ENCODE measurements around the gene TRMT2A. TPM values are rescaled to one million over a fixed set of nuclear protein-coding genes. Genes with fewer than 3 reads are reported as not detected.
A peak's percentile ranks its signal among the peaks of the same experiment; 100 is the strongest.

Gene TRMT2A
- total and polyA plus RNA-seq, 8 donors: 39.3 to 60.4 (median 46.6) TPM

DNA sequence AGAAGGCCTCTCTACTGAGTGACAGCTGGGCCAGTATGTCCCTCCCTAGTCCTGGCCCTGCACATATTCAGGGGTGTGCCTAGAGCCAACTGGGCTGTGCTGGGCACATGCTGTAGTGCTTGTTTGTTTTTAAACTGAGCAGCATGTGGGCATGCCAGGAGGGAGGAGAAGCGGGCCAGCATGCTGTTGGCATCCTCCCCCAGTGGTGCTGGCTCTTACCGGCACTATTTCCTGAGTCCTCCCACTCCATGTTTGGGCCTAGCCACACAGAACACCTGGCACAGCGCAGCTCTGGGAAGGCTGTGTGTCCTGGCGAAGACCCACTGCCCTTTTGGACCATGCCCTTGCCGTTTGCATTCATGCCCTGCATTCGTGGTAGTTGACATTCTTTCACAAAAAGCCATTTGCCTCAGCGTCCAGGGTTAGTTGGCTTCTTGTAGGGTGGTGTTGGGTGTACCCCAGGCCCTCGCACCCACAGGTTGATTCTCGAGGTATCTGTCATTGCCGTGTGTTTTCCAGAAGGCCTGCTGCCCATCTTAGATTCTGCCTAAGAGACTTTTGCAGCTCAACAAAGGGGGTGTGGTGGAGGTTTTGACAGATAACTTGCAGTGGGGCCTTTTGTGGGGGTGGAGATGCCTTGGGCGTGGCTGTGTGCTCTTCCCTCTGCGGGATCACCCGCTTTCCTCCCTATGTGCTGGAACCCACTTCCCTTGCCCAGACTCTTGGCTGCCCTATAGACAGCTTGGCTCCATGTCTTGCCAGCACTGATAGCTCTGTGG is 23.4 kb downstream of the TRMT2A start:
- TF ChIP-seq, protein P1, sequence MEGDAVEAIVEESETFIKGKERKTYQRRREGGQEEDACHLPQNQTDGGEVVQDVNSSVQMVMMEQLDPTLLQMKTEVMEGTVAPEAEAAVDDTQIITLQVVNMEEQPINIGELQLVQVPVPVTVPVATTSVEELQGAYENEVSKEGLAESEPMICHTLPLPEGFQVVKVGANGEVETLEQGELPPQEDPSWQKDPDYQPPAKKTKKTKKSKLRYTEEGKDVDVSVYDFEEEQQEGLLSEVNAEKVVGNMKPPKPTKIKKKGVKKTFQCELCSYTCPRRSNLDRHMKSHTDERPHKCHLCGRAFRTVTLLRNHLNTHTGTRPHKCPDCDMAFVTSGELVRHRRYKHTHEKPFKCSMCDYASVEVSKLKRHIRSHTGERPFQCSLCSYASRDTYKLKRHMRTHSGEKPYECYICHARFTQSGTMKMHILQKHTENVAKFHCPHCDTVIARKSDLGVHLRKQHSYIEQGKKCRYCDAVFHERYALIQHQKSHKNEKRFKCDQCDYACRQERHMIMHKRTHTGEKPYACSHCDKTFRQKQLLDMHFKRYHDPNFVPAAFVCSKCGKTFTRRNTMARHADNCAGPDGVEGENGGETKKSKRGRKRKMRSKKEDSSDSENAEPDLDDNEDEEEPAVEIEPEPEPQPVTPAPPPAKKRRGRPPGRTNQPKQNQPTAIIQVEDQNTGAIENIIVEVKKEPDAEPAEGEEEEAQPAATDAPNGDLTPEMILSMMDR (IDR thresholded peaks at IDR 0.05): no peak
- Histone ChIP-seq H3K4me3 (no peak overlapping the region), H3K27ac (no peak overlapping the region), H3K27me3 (no peaks in the 10 kb centered on the region), H3K9me3 (no peaks in the 10 kb centered on the region), H3K36me3 (peaks cover 0 to 100% of the 10 kb centered on the region in 2 donors), H3K4me1 (no peaks in the 10 kb centered on the region)
- intact Hi-C loops (cut with DNase I): no loop called here
- DNase-seq (peak in 2 of 4 donors; percentile 12 to 27), ATAC-seq (no peak)

- H3K27ac ChIP-seq: no peak overlapping the region
- H3K4me3 ChIP-seq: no peak overlapping the region
- no peak for ATAC-seq
- no peaks in the 10 kb centered on the region for H3K4me1 ChIP-seq
- no peaks in the 10 kb centered on the region for H3K9me3 ChIP-seq
- no peaks in the 10 kb centered on the region for H3K27me3 ChIP-seq
- TF ChIP-seq, protein P1 (IDR thresholded peaks at IDR 0.05): no peak
- H3K36me3 ChIP-seq: peaks cover 0 to 100% of the 10 kb centered on the region in 2 donors
- peak in 1 of 4 donors; percentile 20 for DNase-seq
- intact Hi-C loops (cut with DNase I): no loop called here
Measured at GRCh38 chr22:20092477-20092854, 24.6 kb downstream of the TRMT2A start.

DNA sequence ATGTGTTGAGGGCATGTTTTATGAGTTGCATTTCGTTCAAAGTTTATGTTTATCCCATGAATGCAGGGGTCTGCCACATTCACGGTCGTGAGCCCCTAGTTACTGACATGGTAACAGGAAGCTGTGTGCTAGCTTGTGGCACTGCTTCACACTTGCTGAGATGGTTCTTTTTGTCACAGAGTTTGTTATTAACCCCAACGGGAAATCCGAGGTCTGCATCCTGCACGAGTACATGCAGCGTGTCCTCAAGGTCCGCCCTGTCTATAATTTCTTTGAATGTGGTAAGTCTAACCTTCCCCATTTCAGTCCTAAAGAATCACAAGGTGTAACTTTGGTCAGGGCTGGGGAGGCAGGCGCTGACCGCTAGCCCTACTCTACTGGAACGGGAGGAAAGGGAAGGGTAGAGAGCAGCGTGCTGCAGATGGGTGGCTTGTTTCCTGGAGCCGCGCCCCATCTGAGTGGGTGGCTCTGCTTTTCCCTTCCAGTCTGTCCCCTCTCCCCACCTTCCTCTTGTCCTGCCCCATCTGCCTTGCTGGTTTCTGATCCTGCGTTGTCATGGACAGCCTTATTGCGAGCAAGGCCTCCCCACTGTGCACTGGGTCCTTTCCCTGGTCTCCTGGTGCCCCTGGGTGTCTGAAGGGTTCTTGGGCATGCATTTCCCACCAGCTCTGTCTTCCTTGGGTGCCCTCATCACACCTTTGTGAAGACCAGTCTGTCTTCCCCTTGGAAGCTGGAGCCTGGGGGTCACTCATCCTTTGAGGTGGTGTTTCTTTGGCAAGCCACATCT is 25.1 kb downstream of the TRMT2A start:
- intact Hi-C loops (cut with DNase I): no loop called here
- H3K27me3 ChIP-seq: no peaks in the 10 kb centered on the region
- TF ChIP-seq, protein P1 (IDR thresholded peaks at IDR 0.05): no peak
- no peaks in the 10 kb centered on the region for H3K9me3 ChIP-seq
- H3K36me3 ChIP-seq: peaks cover 0 to 100% of the 10 kb centered on the region in 2 donors
- no peak overlapping the region for H3K27ac ChIP-seq
- DNase-seq (peak in 1 of 4 donors; percentile 27), ATAC-seq (no peak)
- H3K4me1 ChIP-seq: no peaks in the 10 kb centered on the region
- no peak overlapping the region for H3K4me3 ChIP-seq

DNA sequence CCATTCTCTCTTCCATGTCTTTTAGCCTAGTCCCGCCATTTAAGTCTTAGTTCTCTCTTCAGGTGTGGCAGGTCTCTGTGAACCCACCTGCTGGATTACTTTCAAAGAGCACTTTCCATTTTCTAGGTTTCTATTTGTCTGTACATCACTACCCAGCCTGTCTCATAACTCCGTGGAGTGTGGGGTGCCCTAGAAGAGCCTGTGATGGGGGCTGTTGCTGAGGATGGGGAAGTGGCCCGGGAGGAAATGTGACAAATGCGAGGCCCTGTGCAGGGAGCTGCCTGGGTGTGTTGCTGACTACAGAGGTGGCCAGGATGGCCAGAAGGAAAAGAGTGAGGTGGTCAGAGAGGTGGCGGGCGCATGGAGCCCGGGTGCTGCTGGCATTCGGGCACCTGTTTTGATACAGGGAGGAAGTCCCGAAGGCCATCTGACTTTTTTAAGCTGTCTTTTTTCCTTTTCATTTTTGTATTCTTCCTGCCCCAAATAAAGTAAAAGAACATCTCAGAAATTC is 26.2 kb downstream of the TRMT2A start:
- intact Hi-C loops (cut with DNase I): no loop called here
- Histone ChIP-seq H3K27ac (no peak overlapping the region), H3K36me3 (peaks cover 0 to 100% of the 10 kb centered on the region in 2 donors), H3K9me3 (no peaks in the 10 kb centered on the region), H3K4me1 (no peaks in the 10 kb centered on the region), H3K27me3 (no peaks in the 10 kb centered on the region), H3K4me3 (no peak overlapping the region)
- DNase-seq (peak in 1 of 4 donors; percentile 33), ATAC-seq (no peak)
- TF ChIP-seq, protein P1 (IDR thresholded peaks at IDR 0.05): no peak

All from left lung (tissue), 10 donors.